SK-N-SH treated with all-trans-retinoic acid at 6 μM for 48 hours (cell line): ENCODE data around the gene ARMCX6.

Experiments used
- ARNTL ChIP-seq: fragments of 450-650 bp; formaldehyde crosslinking; IDR thresholded peaks from 2 replicates; pipeline ENCODE4 v1.5.0; 2020; ENCODE audit warnings: low read depth, mild to moderate bottlenecking, moderate library complexity, borderline replicate concordance
- BACH2 ChIP-seq: fragments of 250-450 bp; sonication (Bioruptor Pico); IDR thresholded peaks from 2 replicates; pipeline ENCODE4 v1.9.0; 2021; ENCODE audit warnings: mild to moderate bottlenecking, borderline replicate concordance
- ESRRG ChIP-seq: fragments of 250-450 bp; sonication (Bioruptor Pico); IDR thresholded peaks from 2 replicates; pipeline ENCODE4 v1.6.1; 2021; ENCODE audit warnings: mild to moderate bottlenecking
- OSR1 ChIP-seq: fragments of 250-450 bp; sonication (Bioruptor Pico); IDR thresholded peaks from 2 replicates; pipeline ENCODE4 v1.8.0; 2022; ENCODE audit warnings: moderate library complexity, mild to moderate bottlenecking, inconsistent platforms
- PPARA ChIP-seq: fragments of 250-450 bp; sonication (Bioruptor Pico); IDR thresholded peaks from 2 replicates; pipeline ENCODE4 v1.5.0; 2020; ENCODE audit warnings: mild to moderate bottlenecking, borderline replicate concordance
- RARB ChIP-seq: fragments of 250-450 bp; sonication (Bioruptor Pico); IDR thresholded peaks from 2 replicates; pipeline ENCODE4 v1.8.0; 2021; ENCODE audit warnings: mild to moderate bottlenecking, moderate library complexity
- TCF4 ChIP-seq: fragments of 250-450 bp; sonication (Bioruptor Pico); IDR thresholded peaks from 2 replicates; pipeline ENCODE4 v1.8.0; 2021; ENCODE audit warnings: mild to moderate bottlenecking, moderate library complexity, borderline replicate concordance
- TOX ChIP-seq: fragments of 250-450 bp; sonication (Bioruptor Pico); IDR thresholded peaks from 2 replicates; pipeline ENCODE4 v1.8.0; 2021; ENCODE audit warnings: mild to moderate bottlenecking, moderate library complexity, borderline replicate concordance
- ZFP3 ChIP-seq: fragments of 250-450 bp; sonication (Bioruptor Pico); IDR thresholded peaks from 2 replicates; pipeline ENCODE4 v1.5.0; 2020; ENCODE audit warnings: mild to moderate bottlenecking, moderate library complexity
- TF ChIP-seq, protein P1 (sequence below): fragments of 250-450 bp; sonication (Bioruptor Pico); IDR thresholded peaks from 2 replicates; pipeline ENCODE4 v1.8.0; 2020; ENCODE audit warnings: mild to moderate bottlenecking, moderate library complexity, borderline replicate concordance
- TF ChIP-seq, protein P2 (sequence below): fragments of 250-450 bp; sonication (Bioruptor Pico); IDR thresholded peaks from 2 replicates; pipeline ENCODE4 v1.5.0; 2020; ENCODE audit warnings: mild to moderate bottlenecking, moderate library complexity
- TF ChIP-seq, protein P3 (sequence below): fragments of 250-450 bp; sonication (Bioruptor Pico); IDR thresholded peaks from 2 replicates; pipeline ENCODE4 v1.8.0; 2021; ENCODE audit warnings: low read depth, mild to moderate bottlenecking, moderate library complexity, borderline replicate concordance
- TF ChIP-seq, protein P4 (sequence below): fragments of 250-450 bp; sonication (Bioruptor Pico); IDR thresholded peaks from 2 replicates; pipeline ENCODE4 v1.5.1; 2020; ENCODE audit warnings: low read depth, mild to moderate bottlenecking, moderate library complexity

DNA sequence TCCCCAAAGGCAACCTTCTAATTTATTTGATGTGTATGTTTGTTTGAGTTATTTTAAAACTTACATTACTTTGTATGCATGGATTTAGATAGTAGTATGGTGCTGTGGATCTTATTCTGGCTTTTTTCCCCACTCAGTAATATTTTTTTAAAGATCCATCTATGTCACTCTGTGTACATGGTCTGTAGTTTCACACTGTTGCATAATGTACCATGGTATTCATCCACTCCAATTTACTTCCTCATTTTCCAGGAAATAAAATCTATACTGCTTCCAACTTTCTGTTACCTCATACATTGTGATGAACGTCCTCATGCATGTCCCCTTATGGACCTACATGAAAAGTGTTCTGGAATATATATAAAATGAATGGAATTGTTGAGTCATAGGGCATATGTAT, 24.3 kb upstream of the ARMCX6 start:
- TF ChIP-seq BACH2 (CRISPR knock-in tag) (no peak), OSR1 (CRISPR knock-in tag) (no peak), PPARA (CRISPR knock-in tag) (no peak), ZFP3 (no peak), TOX (no peak), RARB (no peak), TCF4 (no peak), ARNTL (CRISPR knock-in tag) (no peak), ESRRG (CRISPR knock-in tag) (no peak)
- TF ChIP-seq, protein P1, sequence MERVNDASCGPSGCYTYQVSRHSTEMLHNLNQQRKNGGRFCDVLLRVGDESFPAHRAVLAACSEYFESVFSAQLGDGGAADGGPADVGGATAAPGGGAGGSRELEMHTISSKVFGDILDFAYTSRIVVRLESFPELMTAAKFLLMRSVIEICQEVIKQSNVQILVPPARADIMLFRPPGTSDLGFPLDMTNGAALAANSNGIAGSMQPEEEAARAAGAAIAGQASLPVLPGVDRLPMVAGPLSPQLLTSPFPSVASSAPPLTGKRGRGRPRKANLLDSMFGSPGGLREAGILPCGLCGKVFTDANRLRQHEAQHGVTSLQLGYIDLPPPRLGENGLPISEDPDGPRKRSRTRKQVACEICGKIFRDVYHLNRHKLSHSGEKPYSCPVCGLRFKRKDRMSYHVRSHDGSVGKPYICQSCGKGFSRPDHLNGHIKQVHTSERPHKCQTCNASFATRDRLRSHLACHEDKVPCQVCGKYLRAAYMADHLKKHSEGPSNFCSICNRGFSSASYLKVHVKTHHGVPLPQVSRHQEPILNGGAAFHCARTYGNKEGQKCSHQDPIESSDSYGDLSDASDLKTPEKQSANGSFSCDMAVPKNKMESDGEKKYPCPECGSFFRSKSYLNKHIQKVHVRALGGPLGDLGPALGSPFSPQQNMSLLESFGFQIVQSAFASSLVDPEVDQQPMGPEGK (CRISPR knock-in tag) = no peak
- TF ChIP-seq, protein P2, sequence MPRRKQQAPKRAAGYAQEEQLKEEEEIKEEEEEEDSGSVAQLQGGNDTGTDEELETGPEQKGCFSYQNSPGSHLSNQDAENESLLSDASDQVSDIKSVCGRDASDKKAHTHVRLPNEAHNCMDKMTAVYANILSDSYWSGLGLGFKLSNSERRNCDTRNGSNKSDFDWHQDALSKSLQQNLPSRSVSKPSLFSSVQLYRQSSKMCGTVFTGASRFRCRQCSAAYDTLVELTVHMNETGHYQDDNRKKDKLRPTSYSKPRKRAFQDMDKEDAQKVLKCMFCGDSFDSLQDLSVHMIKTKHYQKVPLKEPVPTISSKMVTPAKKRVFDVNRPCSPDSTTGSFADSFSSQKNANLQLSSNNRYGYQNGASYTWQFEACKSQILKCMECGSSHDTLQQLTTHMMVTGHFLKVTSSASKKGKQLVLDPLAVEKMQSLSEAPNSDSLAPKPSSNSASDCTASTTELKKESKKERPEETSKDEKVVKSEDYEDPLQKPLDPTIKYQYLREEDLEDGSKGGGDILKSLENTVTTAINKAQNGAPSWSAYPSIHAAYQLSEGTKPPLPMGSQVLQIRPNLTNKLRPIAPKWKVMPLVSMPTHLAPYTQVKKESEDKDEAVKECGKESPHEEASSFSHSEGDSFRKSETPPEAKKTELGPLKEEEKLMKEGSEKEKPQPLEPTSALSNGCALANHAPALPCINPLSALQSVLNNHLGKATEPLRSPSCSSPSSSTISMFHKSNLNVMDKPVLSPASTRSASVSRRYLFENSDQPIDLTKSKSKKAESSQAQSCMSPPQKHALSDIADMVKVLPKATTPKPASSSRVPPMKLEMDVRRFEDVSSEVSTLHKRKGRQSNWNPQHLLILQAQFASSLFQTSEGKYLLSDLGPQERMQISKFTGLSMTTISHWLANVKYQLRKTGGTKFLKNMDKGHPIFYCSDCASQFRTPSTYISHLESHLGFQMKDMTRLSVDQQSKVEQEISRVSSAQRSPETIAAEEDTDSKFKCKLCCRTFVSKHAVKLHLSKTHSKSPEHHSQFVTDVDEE (CRISPR knock-in tag) = no peak
- TF ChIP-seq, protein P3, sequence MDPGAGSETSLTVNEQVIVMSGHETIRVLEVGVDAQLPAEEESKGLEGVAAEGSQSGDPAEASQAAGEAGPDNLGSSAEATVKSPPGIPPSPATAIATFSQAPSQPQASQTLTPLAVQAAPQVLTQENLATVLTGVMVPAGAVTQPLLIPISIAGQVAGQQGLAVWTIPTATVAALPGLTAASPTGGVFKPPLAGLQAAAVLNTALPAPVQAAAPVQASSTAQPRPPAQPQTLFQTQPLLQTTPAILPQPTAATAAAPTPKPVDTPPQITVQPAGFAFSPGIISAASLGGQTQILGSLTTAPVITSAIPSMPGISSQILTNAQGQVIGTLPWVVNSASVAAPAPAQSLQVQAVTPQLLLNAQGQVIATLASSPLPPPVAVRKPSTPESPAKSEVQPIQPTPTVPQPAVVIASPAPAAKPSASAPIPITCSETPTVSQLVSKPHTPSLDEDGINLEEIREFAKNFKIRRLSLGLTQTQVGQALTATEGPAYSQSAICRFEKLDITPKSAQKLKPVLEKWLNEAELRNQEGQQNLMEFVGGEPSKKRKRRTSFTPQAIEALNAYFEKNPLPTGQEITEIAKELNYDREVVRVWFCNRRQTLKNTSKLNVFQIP (CRISPR knock-in tag) = no peak
- TF ChIP-seq, protein P4, sequence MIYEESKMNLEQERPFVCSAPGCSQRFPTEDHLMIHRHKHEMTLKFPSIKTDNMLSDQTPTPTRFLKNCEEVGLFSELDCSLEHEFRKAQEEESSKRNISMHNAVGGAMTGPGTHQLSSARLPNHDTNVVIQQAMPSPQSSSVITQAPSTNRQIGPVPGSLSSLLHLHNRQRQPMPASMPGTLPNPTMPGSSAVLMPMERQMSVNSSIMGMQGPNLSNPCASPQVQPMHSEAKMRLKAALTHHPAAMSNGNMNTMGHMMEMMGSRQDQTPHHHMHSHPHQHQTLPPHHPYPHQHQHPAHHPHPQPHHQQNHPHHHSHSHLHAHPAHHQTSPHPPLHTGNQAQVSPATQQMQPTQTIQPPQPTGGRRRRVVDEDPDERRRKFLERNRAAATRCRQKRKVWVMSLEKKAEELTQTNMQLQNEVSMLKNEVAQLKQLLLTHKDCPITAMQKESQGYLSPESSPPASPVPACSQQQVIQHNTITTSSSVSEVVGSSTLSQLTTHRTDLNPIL (CRISPR knock-in tag) = no peak
